HuH-7 (cell line): Measurements from ENCODE around the gene CST7.

ENCODE experiments used
- DNase-seq: peaks from one replicate; pipeline ENCODE4 v3.0.0; 2011; ENCODE audit warnings: low spot score

CST7 gene

DNA sequence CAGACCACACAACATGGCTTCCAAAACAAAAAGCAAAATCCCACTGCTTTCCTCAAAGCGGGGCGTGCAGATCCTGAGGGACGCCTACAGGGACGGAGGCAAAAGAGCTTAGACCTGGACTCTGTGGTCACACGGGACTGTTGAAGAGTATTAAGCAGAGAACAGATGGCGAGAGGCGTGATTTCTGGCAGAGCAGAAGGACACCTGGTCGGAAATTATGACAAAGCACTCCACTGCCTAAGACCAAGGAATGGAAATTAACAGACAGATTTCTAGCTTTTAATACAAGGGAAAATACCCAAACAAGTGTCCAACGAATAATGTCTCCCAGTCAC, 15.4 kb downstream of the CST7 start:
- DNase-seq, result no peak

GRCh38 chr20:24965065-24965919, 16.2 kb downstream of the CST7 start:
- DNase-seq, result no peak

DNA sequence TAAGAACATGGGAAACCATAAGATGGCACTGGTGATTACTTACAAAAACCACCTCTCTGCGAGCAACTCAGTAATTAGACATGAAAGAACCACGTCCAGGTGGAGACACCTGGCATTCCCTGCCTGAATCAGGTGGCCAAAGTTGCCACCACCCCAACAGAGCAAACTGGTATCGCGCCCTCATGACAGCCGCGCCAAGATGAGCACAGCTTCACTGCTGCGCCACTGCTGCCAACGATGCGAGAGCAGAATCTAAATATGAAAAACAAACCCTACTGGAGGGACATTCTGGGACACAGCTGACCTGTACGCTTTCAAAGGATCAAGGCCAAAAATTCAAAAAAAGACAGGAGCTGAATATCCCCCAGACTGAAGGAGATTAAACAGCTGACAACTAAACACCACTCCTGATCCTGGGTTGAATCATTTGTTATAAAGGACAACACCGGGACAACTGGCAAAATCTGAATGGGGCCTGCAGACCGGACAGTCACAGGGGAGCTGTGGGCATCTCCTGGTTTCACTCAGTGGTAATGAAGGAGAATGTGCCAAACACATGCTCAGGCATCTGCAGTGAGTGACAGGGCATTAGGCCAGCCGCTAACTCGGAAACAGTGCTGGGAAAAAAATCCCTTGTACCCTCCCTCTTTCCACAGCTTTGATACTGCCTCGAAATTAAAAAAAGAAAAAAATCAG, 17.4 kb downstream of the CST7 start:
- no peak for DNase-seq

GRCh38 chr20:24968278-24968800, 19.3 kb downstream of the CST7 start:
- DNase-seq, result no peak

GRCh38 chr20:24969186-24970029, 20.3 kb downstream of the CST7 start:
- no peak for DNase-seq

GRCh38 chr20:24970030-24970553, 21.0 kb downstream of the CST7 start:
- DNase-seq, result no peak

- no peak for DNase-seq
These were observed 21.7 kb downstream of the CST7 start for GRCh38 chr20:24970754-24971153.

DNA sequence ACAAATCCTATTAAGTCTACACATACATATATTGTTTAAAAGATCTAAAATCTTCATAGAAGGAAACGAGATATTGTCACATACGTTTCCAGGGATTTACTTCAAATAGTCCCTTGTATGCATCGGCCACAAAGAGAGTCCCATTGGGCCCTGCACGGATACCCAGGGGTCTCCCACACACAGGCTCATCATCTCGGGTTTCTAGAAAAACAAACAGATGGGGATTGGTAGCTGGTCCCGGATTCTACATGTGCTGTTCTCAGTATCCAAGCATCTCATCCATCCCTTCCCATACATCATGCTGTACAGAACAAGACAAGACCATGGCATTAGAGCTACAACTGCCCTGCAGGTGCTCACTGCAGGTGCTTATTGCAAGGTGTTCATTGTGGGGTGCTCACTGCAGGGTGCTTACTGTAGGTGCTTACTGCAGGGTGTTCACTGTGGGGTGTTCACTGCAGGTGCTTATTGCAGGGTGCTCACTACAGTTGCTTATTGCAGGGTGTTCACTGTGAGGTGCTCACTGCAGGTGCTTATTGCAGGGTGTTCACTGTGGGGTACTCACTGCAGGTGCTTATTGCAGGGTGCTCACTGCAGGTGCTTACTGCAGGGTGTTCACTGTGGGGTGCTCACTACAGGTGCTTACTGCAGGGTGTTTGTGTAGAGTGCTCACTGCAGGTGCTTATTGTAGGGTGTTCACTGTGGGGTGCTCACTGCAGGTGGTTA, 22.5 kb downstream of the CST7 start:
- DNase-seq, result no peak

GRCh38 chr20:24972341-24972740, 23.3 kb downstream of the CST7 start:
- DNase-seq, result no peak

- DNase-seq, result no peak
These were observed 28.3 kb downstream of the CST7 start for GRCh38 chr20:24977336-24977735.

DNA sequence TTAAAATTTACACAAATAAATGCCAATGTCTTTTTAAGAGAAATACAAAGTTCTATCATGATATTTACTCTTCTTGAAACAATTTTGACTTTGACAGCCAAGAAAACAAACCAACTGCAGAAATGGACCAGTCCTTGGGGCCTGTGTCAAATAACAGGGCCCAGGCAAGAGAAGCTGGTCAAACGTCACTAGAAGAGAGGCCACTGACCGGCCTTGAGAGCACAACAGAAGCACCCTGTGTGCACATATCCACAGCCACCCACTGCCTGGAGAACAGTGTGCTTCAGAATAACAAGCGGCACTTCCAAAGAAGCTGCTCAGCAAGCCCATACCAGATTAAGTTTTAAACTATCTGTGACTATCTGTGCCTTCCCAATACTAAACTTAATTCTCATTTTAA, 28.7 kb downstream of the CST7 start:
- no peak for DNase-seq

DNA sequence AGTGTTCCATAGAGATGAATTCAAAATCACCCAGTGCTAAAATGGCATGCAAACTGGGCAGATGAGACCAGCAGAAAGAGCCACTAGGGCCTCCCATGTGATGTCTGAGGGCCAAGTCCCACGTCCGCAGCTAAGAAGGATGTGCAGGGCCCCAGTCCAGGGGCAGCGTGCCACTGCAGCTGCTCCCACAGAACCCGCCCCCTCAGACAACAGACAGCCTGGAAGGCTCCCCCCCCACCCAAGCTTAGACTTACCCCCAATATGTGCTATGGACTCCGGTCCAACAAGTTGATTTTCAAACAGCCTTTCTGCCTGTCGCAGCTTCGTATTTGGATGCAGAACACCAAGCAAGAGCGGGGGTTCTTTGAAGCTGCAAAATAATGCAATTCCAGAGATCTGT, 29.4 kb downstream of the CST7 start:
- DNase-seq, result no peak

DNA sequence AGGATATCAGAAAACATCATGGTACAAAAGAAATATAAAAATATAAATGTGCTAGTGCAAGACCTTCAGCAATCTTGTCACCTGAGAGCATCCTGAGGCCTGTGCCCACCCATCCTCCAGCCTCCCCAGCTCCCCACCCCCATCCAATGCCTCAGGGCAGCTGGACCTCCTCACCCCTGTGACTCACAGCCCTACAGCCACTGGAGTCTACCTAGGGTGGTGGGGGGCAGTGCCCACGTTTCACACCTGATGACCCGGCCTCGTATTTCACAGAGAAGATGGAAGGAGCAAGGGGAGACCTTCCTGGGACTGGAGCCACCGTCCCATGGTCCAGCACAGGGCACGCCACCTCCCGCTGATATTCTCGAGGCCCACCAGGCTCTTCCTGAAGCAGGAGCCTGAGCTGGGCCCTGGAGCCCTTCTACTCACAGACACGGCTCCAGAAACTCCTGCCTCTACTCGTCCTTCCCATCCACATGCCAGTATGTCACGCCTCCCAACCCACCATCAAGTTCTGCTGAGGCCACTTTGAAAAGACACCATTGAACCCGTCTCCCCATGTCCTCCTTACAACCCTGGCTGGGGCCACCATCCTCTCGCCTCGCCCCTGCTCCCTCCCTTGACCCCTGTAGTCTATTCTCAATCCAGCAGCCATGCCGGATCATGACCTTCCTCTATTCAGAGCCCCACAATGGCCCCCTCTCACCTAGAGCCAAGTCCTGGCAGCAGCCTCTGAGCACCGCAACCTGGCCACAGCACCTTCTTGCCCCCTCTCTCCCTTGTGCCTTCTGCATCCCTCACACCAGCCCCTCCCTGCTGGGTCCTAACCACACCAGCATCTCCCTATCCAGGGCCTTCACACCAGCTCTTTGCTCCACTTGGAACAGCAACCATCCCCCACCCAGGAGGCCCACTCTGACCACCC, 30.2 kb downstream of the CST7 start:
- DNase-seq, result no peak

GRCh38 chr20:24980291-24981053, 31.4 kb downstream of the CST7 start:
- no peak for DNase-seq

GRCh38 chr20:24981282-24981681, 32.2 kb downstream of the CST7 start:
- DNase-seq, result no peak

DNA sequence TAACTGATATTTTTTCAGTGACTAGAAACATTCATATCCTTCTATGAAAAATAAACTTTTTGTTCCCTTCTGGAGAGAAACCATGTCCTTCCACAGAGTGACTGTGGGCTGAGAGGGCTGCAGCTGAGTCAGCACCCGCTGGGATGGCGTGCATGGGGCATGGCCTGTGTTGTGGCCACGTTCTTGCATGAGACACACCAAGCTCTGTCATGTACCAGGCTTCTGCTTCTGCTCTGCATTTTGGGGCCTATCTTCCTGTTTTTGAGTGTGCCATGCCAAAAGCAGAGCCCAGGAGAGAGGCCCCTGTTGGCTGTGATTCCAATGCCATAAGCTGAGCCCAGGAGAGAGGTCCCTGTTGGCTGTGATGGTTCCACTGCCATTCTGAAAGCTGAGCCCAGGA, 32.7 kb downstream of the CST7 start:
- no peak for DNase-seq

GRCh38 chr20:24983896-24984295, 34.8 kb downstream of the CST7 start:
- DNase-seq, result no peak

GRCh38 chr20:24984961-24985640, 36.0 kb downstream of the CST7 start:
- no peak for DNase-seq

GRCh38 chr20:24985802-24986201, 36.7 kb downstream of the CST7 start:
- no peak for DNase-seq
